Body of pancreas (tissue), 4 donors: ENCODE results near the gene CARS2. TPM values are rescaled to one million over a fixed set of nuclear protein-coding genes. Genes with fewer than 3 reads are reported as not detected.
A peak's percentile ranks its signal among the peaks of the same experiment; 100 is the strongest.

Source experiments
- ATAC-seq: fragments of 150-250 bp; one replicate; pipeline ENCODE4 v1.9.1; 2016
- DNase-seq, 4 donors: peaks; one replicate each; pipeline ENCODE4 v3.0.0-alpha.2; 2019
- H3K27ac ChIP-seq, 4 donors: fragments of 200-600 bp; sonication (generic); 1 replicate in 3 of 4; 2 replicates in 1 of 4; pipeline versions ENCODE4 v1.5.1 to v1.6.1; 2016 to 2019; ENCODE audit warnings: mild to moderate bottlenecking in 1 of 4, mixed read lengths in 1 of 4, moderate library complexity in 1 of 4
- H3K27me3 ChIP-seq, 2 donors: fragments of 200-600 bp; sonication (generic); one replicate each; pipeline ENCODE4 v1.6.0; 2016; ENCODE audit warnings: mild to moderate bottlenecking in 1 of 2
- H3K36me3 ChIP-seq, 2 donors: fragments of 200-600 bp; sonication (generic); replicated peaks in 1 of 2; 2 replicates each; pipeline ENCODE4 v1.5.1; 2016; ENCODE audit warnings: low read depth in 2 of 2; ENCODE audit not compliant: insufficient read depth in 1 of 2
- H3K4me1 ChIP-seq: fragments of 200-600 bp; sonication (generic); one replicate; pipeline ENCODE4 v1.6.0; 2016
- H3K4me3 ChIP-seq, 2 donors: fragments of 200-600 bp; sonication (generic); 1 replicate in 1 of 2; 2 replicates in 1 of 2; pipeline ENCODE4 v1.5.1; 2016 to 2019
- H3K9me3 ChIP-seq, 3 donors: fragments of 200-600 bp; sonication (generic); 1 replicate in 2 of 3; 2 replicates in 1 of 3; pipeline ENCODE4 v1.5.1; 2016
- CTCF ChIP-seq, 7 experiments: fragments of 450-650 bp in 4 of 7; fragments of 200-600 bp in 3 of 7; sonication (generic) in 3 of 7; IDR thresholded peaks; one replicate each; pipeline ENCODE4 v1.5.1; 2016 to 2019; ENCODE audit warnings: antibody characterized with exemption in 7 of 7
- POLR2A ChIP-seq, 3 donors: fragments of 450-650 bp; IDR thresholded peaks; one replicate each; pipeline ENCODE4 v1.6.1; 2016; ENCODE audit warnings: antibody characterized with exemption in 3 of 3, mild to moderate bottlenecking in 2 of 3
- WGBS, 2 donors: methylation state at CpG; one replicate each; pipeline ENCODE4 v1.1.5; 2017; 5-methylcytosine and 5-hydroxymethylcytosine counted together
- intact Hi-C: fragments of 100-400 bp; cut with DNase I; formaldehyde crosslinking; loops from one replicate; pipeline ENCODE4 v1.15.1; 2023
- total RNA-seq, 2 donors: library from RNA; depleted of rRNA; stranded (reverse); fragments of >200 nt; gene quantifications; one replicate each; pipeline ENCODE4 v1.1.0, GENCODE V29; 2016

CARS2 gene
- total RNA-seq, result 10 to 100 TPM; 30.1 to 43.5 TPM

DNA sequence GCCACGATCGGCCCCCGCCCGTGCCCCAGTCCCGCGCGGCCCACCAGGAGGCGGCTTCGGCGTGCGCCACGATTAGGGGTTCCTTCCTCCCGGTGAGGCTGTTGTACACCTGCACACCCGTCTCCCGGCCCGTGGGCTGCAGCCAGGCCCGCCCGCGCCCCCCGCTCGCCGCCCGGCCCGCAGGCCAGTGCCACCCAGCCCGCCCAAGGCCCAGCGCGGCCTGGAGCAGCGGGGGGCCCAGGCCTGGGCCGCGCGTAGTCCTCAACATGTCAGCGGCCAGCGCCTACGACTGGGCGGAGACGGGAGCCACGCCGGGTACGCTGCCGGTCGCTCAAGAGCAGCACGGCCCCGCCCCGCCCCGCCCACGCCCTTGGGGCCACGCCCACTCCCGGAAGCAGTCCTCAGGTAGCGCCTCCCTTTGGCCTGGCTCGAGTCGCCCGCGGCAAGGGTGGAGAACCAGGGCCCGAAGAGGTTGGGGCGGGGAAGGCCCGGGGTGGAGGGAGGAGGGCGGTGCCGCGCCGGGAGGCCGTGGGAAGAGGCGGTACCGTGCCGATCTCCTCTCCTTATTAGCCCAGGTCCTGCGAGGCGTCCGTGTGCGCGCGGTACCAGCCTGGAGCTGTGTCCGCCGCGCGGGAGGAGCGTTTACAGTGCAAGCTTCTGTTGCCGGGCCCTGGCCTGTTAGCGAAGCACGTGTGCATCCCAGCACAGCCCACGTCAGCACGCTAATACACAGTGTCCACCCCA, at the start of gene CARS2:
CARS2 (minus strand) TSS at position 291 of the 744 bp plus-strand sequence; CDS start at position 268, 23 bp downstream.
- Histone ChIP-seq H3K4me1 (peaks cover 29% of the 10 kb centered on the region), H3K27ac (peak within 1 kb of the TSS; percentile 58 to 88 (median 74)), H3K27me3 (no peaks in the 10 kb centered on the region), H3K36me3 (no peaks in the 10 kb centered on the region), H3K4me3 (peak within 1 kb of the TSS; percentile 30 to 40), H3K9me3 (no peaks in the 10 kb centered on the region)
- peak; percentile 98 for ATAC-seq
- peak; percentile 97 to 98 (median 98) for DNase-seq
- WGBS, 2 donors, result 0 to 3% methylated on average over 8 to 38 of the region's 80 CpGs
- TF ChIP-seq CTCF (IDR thresholded peaks at IDR 0.05) (peak in 3 of 7 experiments; percentile 9 to 32 (median 11)), POLR2A (IDR thresholded peaks at IDR 0.05) (peak; percentile 65 to 80 (median 78))
- intact Hi-C loops, result no loop called here

DNA sequence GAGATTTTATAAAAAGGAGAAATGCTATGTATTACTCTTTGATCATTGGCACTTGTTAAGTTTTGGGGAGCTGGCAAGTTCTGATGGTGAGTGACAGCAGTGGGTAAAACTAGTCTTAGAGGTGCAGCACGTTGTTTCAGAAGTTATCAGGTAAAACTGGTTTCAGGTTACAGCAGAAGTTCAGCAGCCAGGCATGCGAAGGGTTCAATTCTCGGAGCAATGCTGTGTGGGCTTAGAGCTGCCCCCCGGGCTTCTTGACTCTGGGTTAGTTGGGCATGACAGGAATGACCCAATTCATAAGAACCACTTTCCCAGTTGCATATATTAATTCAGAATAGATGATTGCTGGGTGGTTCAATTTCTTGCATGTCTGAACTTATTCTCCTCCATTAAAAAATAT, 42.4 kb upstream of the CARS2 start:
- DNase-seq, result no peak
- TF ChIP-seq CTCF (IDR thresholded peaks at IDR 0.05) (no peak), POLR2A (IDR thresholded peaks at IDR 0.05) (no peak)
- no peaks in the 10 kb centered on the region for H3K27me3 ChIP-seq
- no peak for ATAC-seq
- no peak overlapping the region for H3K27ac ChIP-seq
- no peak overlapping the region for H3K4me3 ChIP-seq
- no peaks in the 10 kb centered on the region for H3K9me3 ChIP-seq
- intact Hi-C loops, result no loop called here
- H3K36me3 ChIP-seq, result no peaks in the 10 kb centered on the region
- H3K4me1 ChIP-seq, result peaks cover 7% of the 10 kb centered on the region
- 71 to 79% methylated on average over 4 of the region's 4 CpGs for WGBS, 2 donors

- WGBS, 2 donors, result 10 to 32% methylated on average over 1 of the region's 1 CpG
- Histone ChIP-seq H3K4me1 (peaks cover 7% of the 10 kb centered on the region), H3K27me3 (no peaks in the 10 kb centered on the region), H3K36me3 (no peaks in the 10 kb centered on the region), H3K9me3 (no peaks in the 10 kb centered on the region), H3K27ac (no peak overlapping the region), H3K4me3 (no peak overlapping the region)
- intact Hi-C loops, result no loop called here
- no peak for ATAC-seq
- TF ChIP-seq POLR2A (IDR thresholded peaks at IDR 0.05) (no peak), CTCF (IDR thresholded peaks at IDR 0.05) (no peak)
- no peak for DNase-seq
These were observed 40.5 kb upstream of the CARS2 start for GRCh38 chr13:110746438-110746837.

DNA sequence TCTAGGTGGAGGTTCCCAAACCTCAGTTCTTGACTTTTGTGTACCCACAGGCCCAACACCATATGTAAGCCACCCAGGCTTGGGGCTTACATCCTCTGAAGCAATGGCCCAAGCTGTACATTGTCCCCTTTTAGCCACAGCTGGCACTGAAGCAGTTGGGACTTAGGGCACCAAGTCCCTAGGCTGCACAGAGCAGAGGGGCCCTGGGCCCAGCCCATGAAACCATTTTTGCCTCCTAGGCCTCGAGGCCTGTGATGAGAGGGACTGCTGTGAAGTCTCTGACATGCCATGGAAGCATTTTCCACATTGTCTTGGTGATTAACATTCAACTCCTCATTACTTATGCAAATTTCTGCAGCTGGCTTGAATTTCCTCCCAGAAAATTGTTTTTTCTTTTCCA, 37.8 kb upstream of the CARS2 start:
- TF ChIP-seq CTCF (IDR thresholded peaks at IDR 0.05) (no peak), POLR2A (IDR thresholded peaks at IDR 0.05) (no peak)
- intact Hi-C loops, result no loop called here
- Histone ChIP-seq H3K27ac (no peak overlapping the region), H3K4me3 (no peak overlapping the region), H3K36me3 (no peaks in the 10 kb centered on the region), H3K4me1 (peaks cover 7% of the 10 kb centered on the region), H3K27me3 (no peaks in the 10 kb centered on the region), H3K9me3 (no peaks in the 10 kb centered on the region)
- WGBS, 2 donors, result 54% methylated on average over 1 of the region's 1 CpG; no CpG with 5 or more reads in 1 of the 2 donors
- DNase-seq (no peak), ATAC-seq (no peak)

DNA sequence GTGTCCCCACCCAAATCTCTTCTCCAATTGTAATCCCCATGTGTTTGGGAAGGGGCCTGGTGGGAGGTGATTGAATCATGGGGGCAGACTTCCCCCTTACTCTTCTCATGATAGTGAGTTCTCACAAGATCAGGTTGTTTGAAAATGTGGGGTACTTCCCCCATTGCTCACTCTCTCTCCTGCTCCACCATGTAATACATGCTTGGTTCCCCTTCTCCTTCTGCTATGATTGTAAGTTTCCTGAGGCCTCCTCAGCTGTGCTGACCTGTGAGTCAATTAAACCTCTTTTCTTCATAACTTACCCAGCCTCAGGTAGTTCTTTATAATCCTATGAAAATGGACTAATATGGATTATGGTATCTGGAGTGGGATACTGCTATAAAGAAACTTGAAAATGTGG, 31.6 kb upstream of the CARS2 start:
- H3K4me1 ChIP-seq, result no peaks in the 10 kb centered on the region
- ATAC-seq, result no peak
- no peaks in the 10 kb centered on the region for H3K9me3 ChIP-seq
- H3K36me3 ChIP-seq, result no peaks in the 10 kb centered on the region
- H3K4me3 ChIP-seq, result no peak overlapping the region
- no peak overlapping the region for H3K27ac ChIP-seq
- no peaks in the 10 kb centered on the region for H3K27me3 ChIP-seq
- intact Hi-C loops, result no loop called here
- no peak for TF ChIP-seq POLR2A (IDR thresholded peaks at IDR 0.05)
- no peak for TF ChIP-seq CTCF (IDR thresholded peaks at IDR 0.05)
- DNase-seq, result no peak
